Measurements from ENCODE around the gene ERBB4.

DNA sequence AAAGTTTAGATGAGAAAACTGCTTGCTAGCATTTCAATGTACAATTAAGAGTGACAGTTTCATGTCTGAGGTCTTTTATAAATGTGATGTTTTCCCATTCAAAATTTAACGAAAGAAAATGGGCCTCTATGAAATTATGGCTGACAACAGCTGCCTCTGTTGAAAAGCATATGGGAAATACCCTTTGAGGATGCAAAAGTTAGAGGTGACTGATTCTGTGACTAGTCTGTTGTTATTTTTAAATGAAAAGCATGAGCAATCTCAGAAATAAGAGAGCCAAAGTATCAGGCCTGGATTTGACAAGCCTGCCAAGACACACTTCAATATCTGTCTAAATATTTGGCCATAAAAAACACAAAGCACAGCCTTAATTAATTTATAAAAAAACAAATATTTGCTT lies 580.8 kb downstream of the ERBB4 start:
- TF ChIP-seq POLR2AphosphoS5 (IDR thresholded peaks at IDR 0.05): no peak
- no peak for TF ChIP-seq POLR2A (IDR thresholded peaks at IDR 0.05)
